Esophagus muscularis mucosa (tissue), 4 donors: Measurements from ENCODE around the gene FAM136A. TPM values are rescaled to one million over a fixed set of nuclear protein-coding genes. Genes with fewer than 3 reads are reported as not detected.

ENCODE experiments used
- DNase-seq: peaks from one replicate; pipeline ENCODE4 v3.0.0-alpha.2; 2017; ENCODE audit errors: extremely low spot score
- H3K27ac ChIP-seq, 4 donors: fragments of 200-600 bp; sonication (generic); replicated peaks in 1 of 4; 1 replicate in 3 of 4; 2 replicates in 1 of 4; pipeline ENCODE4 v1.5.1; 2016 to 2019; ENCODE audit warnings: mild to moderate bottlenecking in 1 of 4
- H3K27me3 ChIP-seq, 4 donors: fragments of 200-600 bp; sonication (generic); one replicate each; pipeline versions ENCODE4 v1.5.1 to v1.6.0; 2016 to 2019
- H3K36me3 ChIP-seq, 4 donors: fragments of 200-600 bp; sonication (generic); one replicate each; pipeline ENCODE4 v1.5.1; 2016 to 2019
- H3K4me1 ChIP-seq, 4 donors: fragments of 200-600 bp; sonication (generic); one replicate each; pipeline ENCODE4 v1.5.1; 2016 to 2019
- H3K4me3 ChIP-seq, 4 donors: fragments of 200-600 bp; sonication (generic); 1 replicate in 2 of 4; 2 replicates in 2 of 4; pipeline ENCODE4 v1.5.1; 2016 to 2019; ENCODE audit warnings: mild to moderate bottlenecking in 4 of 4, moderate library complexity in 1 of 4
- H3K9me3 ChIP-seq, 4 donors: fragments of 200-600 bp; sonication (generic); 1 replicate in 3 of 4; 2 replicates in 1 of 4; pipeline ENCODE4 v1.5.1; 2016 to 2019
- CTCF ChIP-seq, 3 experiments: fragments of 200-600 bp in 2 of 3; fragments of 450-650 bp in 1 of 3; sonication (generic) in 2 of 3; IDR thresholded peaks; one replicate each; pipeline ENCODE4 v1.5.1; 2017 to 2019; ENCODE audit warnings: antibody characterized with exemption in 3 of 3, mild to moderate bottlenecking in 2 of 3, moderate library complexity in 1 of 3
- EP300 ChIP-seq: sonication (generic); formaldehyde crosslinking; IDR thresholded peaks from one replicate; pipeline ENCODE4 v1.6.1; 2017; ENCODE audit warnings: antibody characterized with exemption
- POLR2A ChIP-seq: fragments of 450-650 bp; IDR thresholded peaks from one replicate; pipeline ENCODE4 v1.6.1; 2017; ENCODE audit warnings: antibody characterized with exemption, moderate library complexity, mild to moderate bottlenecking, low read depth
- POLR2AphosphoS5 ChIP-seq, 2 donors: sonication (generic); formaldehyde crosslinking; IDR thresholded peaks; one replicate each; pipeline ENCODE4 v1.6.1; 2017; ENCODE audit warnings: antibody characterized with exemption in 2 of 2
- WGBS: methylation state at CpG from one replicate; pipeline ENCODE4 v1.1.5; 2018; 5-methylcytosine and 5-hydroxymethylcytosine counted together
- intact Hi-C: fragments of 100-400 bp; cut with DNase I; formaldehyde crosslinking; loops from one replicate; pipeline ENCODE4 v1.15.1; 2023
- small RNA-seq, 3 donors: library from RNA; depleted of rRNA; stranded (forward); fragments of <200 nt; gene quantifications; one replicate each; pipeline ENCODE3, GENCODE V24; 2016
- total RNA-seq, 4 donors: library from RNA; depleted of rRNA; stranded (reverse); fragments of >200 nt; gene quantifications; one replicate each; pipeline versions ENCODE4 v1.1.0 to v1.2.1, GENCODE V29; 2016

The FAM136A gene
- total RNA-seq, 4 donors from 2014 or later: 19.4 to 29.4 (median 23.7) TPM

GRCh38 chr2:70248181-70248847 is 53.6 kb downstream of the FAM136A start, which contains the start of gene TIA1:
Gene TIA1 (minus strand): TSS chr2:70248628. CDS start chr2:70248430, 198 bp downstream.
- WGBS: 0% methylated on average over 4 of the region's 47 CpGs
- no peak for TF ChIP-seq EP300
- no peak for TF ChIP-seq POLR2A
- peak; percentile 86 to 92 for TF ChIP-seq POLR2AphosphoS5 (IDR thresholded peaks at IDR 0.05)
- peak in 1 of 3 experiments; percentile 8 for TF ChIP-seq CTCF (IDR thresholded peaks at IDR 0.05)
- Histone ChIP-seq H3K4me3 (peak within 1 kb of the TSS; percentile 73 to 89 (median 79)), H3K36me3 (no peaks in the 10 kb centered on the region), H3K27ac (peak within 1 kb of the TSS; percentile 90 to 96 (median 92)), H3K27me3 (no peaks in the 10 kb centered on the region), H3K9me3 (no peaks in the 10 kb centered on the region), H3K4me1 (peaks cover 22 to 45% (median 41%) of the 10 kb centered on the region in 4 donors)
- peak; percentile 99 for DNase-seq
- intact Hi-C loops: loop anchor here (5.0 kb wide), 2 partner anchors 56 to 176 kb away; partner anchors contain the start of gene C2orf42

GRCh38 chr2:70247364-70248180 is 54.3 kb downstream of the FAM136A start:
- peak overlapping the region; percentile 73 to 89 (median 79) for H3K4me3 ChIP-seq
- TF ChIP-seq EP300: no peak
- TF ChIP-seq CTCF (IDR thresholded peaks at IDR 0.05): no peak
- TF ChIP-seq POLR2A: no peak
- no peak for TF ChIP-seq POLR2AphosphoS5 (IDR thresholded peaks at IDR 0.05)
- H3K27me3 ChIP-seq: no peaks in the 10 kb centered on the region
- H3K4me1 ChIP-seq: peaks cover 22 to 52% (median 47%) of the 10 kb centered on the region in 4 donors
- WGBS: under 1% methylated on average over 20 of the region's 20 CpGs
- H3K9me3 ChIP-seq: no peaks in the 10 kb centered on the region
- H3K36me3 ChIP-seq: no peaks in the 10 kb centered on the region
- DNase-seq: no peak
- intact Hi-C loops: loop anchor here (5.0 kb wide), 2 partner anchors 55 to 175 kb away; partner anchors contain the start of gene C2orf42
- H3K27ac ChIP-seq: peak overlapping the region; percentile 90 to 96 (median 92)

Small RNAs within 50 kb of the gene (small RNA-seq; reads per million reads assigned to genes)
- 0 reads per million in 3 donors for gene AC016700.2
- 0 reads per million in 3 donors for gene MIR1285-2

Other genes with a start within 250 kb of the FAM136A start
- gene PCBP1, start 214.6 kb downstream of the FAM136A start, total RNA-seq: 100 to 1,000 TPM; 156 to 220 (median 189) TPM
- 10 to 100 TPM; 15.4 to 20.9 (median 17.9) TPM for gene C2orf42, start 111.0 kb downstream of the FAM136A start, total RNA-seq
- gene TIA1, start 53.4 kb downstream of the FAM136A start, total RNA-seq: 10 to 100 TPM; 41.1 to 82.2 (median 47.3) TPM
- gene PCYOX1, start 43.9 kb downstream of the FAM136A start, total RNA-seq: 10 to 100 TPM; 52.2 to 87.4 (median 65.9) TPM
- gene SNRPG, start 8.3 kb downstream of the FAM136A start, total RNA-seq: 100 to 1,000 TPM in 3 of 4 donors, 10 to 100 TPM in 1; 85.8 to 125 (median 118) TPM